Adrenal gland (tissue), 19 donors: Measurements from ENCODE around the gene OR2AT4. TPM values are rescaled to one million over a fixed set of nuclear protein-coding genes. Genes with fewer than 3 reads are reported as not detected.

ENCODE experiments used
- DNase-seq, 7 donors: peaks; one replicate each; pipeline ENCODE4 v3.0.0-alpha.2; 2019 to 2020
- H3K27ac ChIP-seq, 5 donors: fragments of 200-600 bp; sonication (generic) in 4 of 5; 1 replicate in 3 of 5; 2 replicates in 2 of 5; pipeline versions ENCODE4 v1.5.1 to v1.8.0; 2016 to 2020; ENCODE audit warnings: mild to moderate bottlenecking in 1 of 5
- H3K27me3 ChIP-seq: fragments of 200-600 bp; 2 replicates; pipeline ENCODE4 v1.8.0; 2021
- H3K36me3 ChIP-seq, 2 donors: fragments of 200-600 bp; replicated peaks in 1 of 2; 1 replicate in 1 of 2; 2 replicates in 1 of 2; pipeline versions ENCODE4 v1.5.1 to v1.8.0; 2018 to 2022
- H3K4me1 ChIP-seq, 2 donors: fragments of 200-600 bp; replicated peaks in 1 of 2; 1 replicate in 1 of 2; 2 replicates in 1 of 2; pipeline versions ENCODE4 v1.5.1 to v1.8.0; 2018 to 2021
- H3K4me3 ChIP-seq, 4 donors: fragments of 200-600 bp; sonication (generic) in 3 of 4; one replicate each; pipeline ENCODE4 v1.5.1; 2016 to 2018
- H3K9me3 ChIP-seq, 3 donors: fragments of 200-600 bp; sonication (generic) in 1 of 3; replicated peaks in 1 of 3; 1 replicate in 2 of 3; 2 replicates in 1 of 3; pipeline versions ENCODE4 v1.5.1 to v1.8.0; 2016 to 2021
- POLR2A ChIP-seq, 2 donors: fragments of 450-650 bp; IDR thresholded peaks; one replicate each; pipeline ENCODE4 v1.6.1; 2017; ENCODE audit warnings: antibody characterized with exemption in 2 of 2, mild to moderate bottlenecking in 2 of 2, moderate library complexity in 1 of 2
- WGBS, 4 donors: extraction: QIAGEN DNeasy Blood & Tissue Kit in 2 of 4; methylation state at CpG; one replicate each; pipeline versions ENCODE4 v1.1.5 to v1.1.7; 2013 to 2017; 5-methylcytosine and 5-hydroxymethylcytosine counted together
- intact Hi-C, 2 donors: fragments of 100-400 bp; cut with DNase I; formaldehyde crosslinking; loops; one replicate each; pipeline versions ENCODE4 v1.14.1 to v1.15.0; 2022 to 2023
- long read RNA-seq, 10 donors: library from polyadenylated mRNA in 3 of 10; unstranded in 2 of 10; stranded (forward) in 1 of 10; transcript quantifications; one replicate each; pipeline ENCODE4 v2.0.0 and lab custom pipeline, GENCODE V29; 2021 to 2026
- polyA plus RNA-seq, 3 donors: library from polyadenylated mRNA; stranded (reverse); fragments of 200-250 nt in 2 of 3; fragments of 350-450 nt in 1 of 3; fragmentation: Illumina TruSeq in 1 of 3; extraction: RNeasy Lipid Tissue Mini Kit (QIAGEN cat#74804) in 1 of 3; gene quantifications; one replicate each; pipeline ENCODE4 v1.2.3, GENCODE V29; 2013 to 2014
- total RNA-seq, 9 donors: library from RNA; depleted of rRNA in 4 of 9; stranded (reverse); fragments of >200 nt in 4 of 9; fragments of 120-200 nt in 1 of 9; fragmentation: NEBNext Ultra II Directional in 1 of 9; extraction: Animal tissue kit (Norgen Biotek cat#: 25700) in 1 of 9; gene quantifications; one replicate each; pipeline versions ENCODE4 v1.1.0 to v1.2.4, GENCODE V29; 2013 to 2023
- TF ChIP-seq, protein P1 (sequence below), 6 experiments: fragments of 450-650 bp in 4 of 6; fragments of 200-600 bp in 2 of 6; sonication (generic) in 1 of 6; IDR thresholded peaks; 1 replicate in 5 of 6; 2 replicates in 1 of 6; pipeline versions ENCODE4 v1.5.1 to v1.8.0; 2016 to 2021; ENCODE audit warnings: antibody characterized with exemption in 6 of 6, mild to moderate bottlenecking in 2 of 6, moderate library complexity in 1 of 6
- donor health status: healthy with polysubstance abuse.
- donor health status: Bipolar disorder and iron deficiency.
- donor health status: DM: yes; HTN: yes; CAD: no.
- donor health status: DM: no; HTN: no; CAD: no.
- donor health status: DM: no; HTN: no; CAD: no.
- donor health status: DM: yes; HTN: yes; CAD: no.

Gene OR2AT4
- not detected for total RNA-seq
- polyA plus RNA-seq = not detected
- long read RNA-seq, donor 1 = 0 reads
- long read RNA-seq, donor 2 = 0 reads
- long read RNA-seq, donor 3, partial matches to known transcripts = 0 of 1 reads
- long read RNA-seq, donor 3, other reads (novel, unspliced or antisense) = 0 of 1 reads
- long read RNA-seq, donor 4 = 0 reads
- long read RNA-seq, donor 5 = 0 reads
- long read RNA-seq, donor 6 = 0 reads
- long read RNA-seq, donor 7 = 0 reads
- long read RNA-seq, donor 8, partial matches to known transcripts = 0 of 1 reads
- long read RNA-seq, donor 8, other reads (novel, unspliced or antisense) = 0 of 1 reads
- long read RNA-seq, donor 9 = 0 reads
- long read RNA-seq, donor 10, partial matches to known transcripts = 0 of 2 reads
- long read RNA-seq, donor 10, other reads (novel, unspliced or antisense) = 0 of 2 reads

- H3K27me3 ChIP-seq = no peaks in the 10 kb centered on the region
- H3K36me3 ChIP-seq = no peaks in the 10 kb centered on the region
- 81 to 89% (median 82%) methylated on average over 8 to 9 of the region's 9 CpGs for whole genome bisulfite sequencing, 4 donors
- intact Hi-C loops = no loop called here
- no peaks in the 10 kb centered on the region for H3K9me3 ChIP-seq
- no peak for DNase-seq
- TF ChIP-seq, protein P1, sequence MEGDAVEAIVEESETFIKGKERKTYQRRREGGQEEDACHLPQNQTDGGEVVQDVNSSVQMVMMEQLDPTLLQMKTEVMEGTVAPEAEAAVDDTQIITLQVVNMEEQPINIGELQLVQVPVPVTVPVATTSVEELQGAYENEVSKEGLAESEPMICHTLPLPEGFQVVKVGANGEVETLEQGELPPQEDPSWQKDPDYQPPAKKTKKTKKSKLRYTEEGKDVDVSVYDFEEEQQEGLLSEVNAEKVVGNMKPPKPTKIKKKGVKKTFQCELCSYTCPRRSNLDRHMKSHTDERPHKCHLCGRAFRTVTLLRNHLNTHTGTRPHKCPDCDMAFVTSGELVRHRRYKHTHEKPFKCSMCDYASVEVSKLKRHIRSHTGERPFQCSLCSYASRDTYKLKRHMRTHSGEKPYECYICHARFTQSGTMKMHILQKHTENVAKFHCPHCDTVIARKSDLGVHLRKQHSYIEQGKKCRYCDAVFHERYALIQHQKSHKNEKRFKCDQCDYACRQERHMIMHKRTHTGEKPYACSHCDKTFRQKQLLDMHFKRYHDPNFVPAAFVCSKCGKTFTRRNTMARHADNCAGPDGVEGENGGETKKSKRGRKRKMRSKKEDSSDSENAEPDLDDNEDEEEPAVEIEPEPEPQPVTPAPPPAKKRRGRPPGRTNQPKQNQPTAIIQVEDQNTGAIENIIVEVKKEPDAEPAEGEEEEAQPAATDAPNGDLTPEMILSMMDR (IDR thresholded peaks at IDR 0.05) = no peak
- TF ChIP-seq POLR2A (IDR thresholded peaks at IDR 0.05) = no peak
- H3K4me3 ChIP-seq = no peak within 1 kb of the TSS
- no peak within 1 kb of the TSS for H3K27ac ChIP-seq
- H3K4me1 ChIP-seq = no peaks in the 10 kb centered on the region
These were observed at the start of gene OR2AT4 for GRCh38 chr11:75096456-75097172. OR2AT4 (minus strand) TSS chr11:75096876.

DNA sequence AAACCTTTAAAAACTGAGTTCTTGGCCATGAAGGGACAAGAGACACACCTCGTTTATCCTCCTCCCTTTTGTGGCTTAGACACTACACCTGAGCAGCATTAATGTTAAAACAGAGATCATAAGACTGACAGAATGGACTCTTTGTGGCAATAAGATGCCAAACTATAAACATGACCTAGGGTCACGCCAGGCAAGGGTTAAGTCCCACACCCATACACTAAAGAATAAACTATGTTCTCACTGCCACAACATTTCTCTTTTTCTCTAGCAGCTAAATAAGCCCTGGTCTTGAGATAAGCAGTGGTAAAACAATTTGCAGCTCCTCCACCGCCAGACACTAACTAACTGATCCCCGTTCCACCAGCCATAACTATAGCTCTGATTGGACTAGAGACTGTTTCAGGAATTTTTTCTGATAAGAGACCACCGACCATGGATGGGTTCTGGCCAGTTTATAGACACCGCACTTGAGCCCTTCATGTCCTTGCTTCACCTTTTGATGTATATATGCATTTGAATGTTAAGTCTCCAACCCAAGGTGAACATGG lies 49.4 kb upstream of the OR2AT4 start:
- TF ChIP-seq, protein P1 (IDR thresholded peaks at IDR 0.05) = no peak
- no peak for TF ChIP-seq POLR2A (IDR thresholded peaks at IDR 0.05)
- intact Hi-C loops = loop anchor here (2.0 to 10.0 kb wide), 3 partner anchors 56 to 121 kb away; no protein-coding TSS in a partner anchor
- WGBS, 4 donors = 50 to 67% (median 61%) methylated on average over 6 of the region's 6 CpGs
- Histone ChIP-seq H3K27ac (no peak overlapping the region), H3K4me3 (no peak overlapping the region), H3K36me3 (no peaks in the 10 kb centered on the region), H3K27me3 (no peaks in the 10 kb centered on the region), H3K9me3 (no peaks in the 10 kb centered on the region), H3K4me1 (peaks cover 0 to 41% of the 10 kb centered on the region in 2 donors)
- no peak for DNase-seq

GRCh38 chr11:75145196-75145971 lies 48.7 kb upstream of the OR2AT4 start:
- intact Hi-C loops = loop anchor here (2.0 to 10.0 kb wide), 3 partner anchors 57 to 121 kb away; no protein-coding TSS in a partner anchor
- DNase-seq = peak in 1 of 7 donors; percentile 46
- WGBS, 4 donors = 58 to 76% (median 65%) methylated on average over 6 to 9 of the region's 9 CpGs

More at GRCh38 chr11:75145196-75145971, 48.7 kb upstream of the OR2AT4 start:
- H3K27ac ChIP-seq = no peak overlapping the region
- peaks cover 0 to 38% of the 10 kb centered on the region in 2 donors for H3K4me1 ChIP-seq
- no peaks in the 10 kb centered on the region for H3K27me3 ChIP-seq
- no peak overlapping the region for H3K4me3 ChIP-seq
- H3K36me3 ChIP-seq = no peaks in the 10 kb centered on the region
- TF ChIP-seq, protein P1 (IDR thresholded peaks at IDR 0.05) = no peak
- no peak for TF ChIP-seq POLR2A (IDR thresholded peaks at IDR 0.05)
- H3K9me3 ChIP-seq = no peaks in the 10 kb centered on the region
